ENCODE measurements around the gene SUCLG1.

The SUCLG1 gene

DNA sequence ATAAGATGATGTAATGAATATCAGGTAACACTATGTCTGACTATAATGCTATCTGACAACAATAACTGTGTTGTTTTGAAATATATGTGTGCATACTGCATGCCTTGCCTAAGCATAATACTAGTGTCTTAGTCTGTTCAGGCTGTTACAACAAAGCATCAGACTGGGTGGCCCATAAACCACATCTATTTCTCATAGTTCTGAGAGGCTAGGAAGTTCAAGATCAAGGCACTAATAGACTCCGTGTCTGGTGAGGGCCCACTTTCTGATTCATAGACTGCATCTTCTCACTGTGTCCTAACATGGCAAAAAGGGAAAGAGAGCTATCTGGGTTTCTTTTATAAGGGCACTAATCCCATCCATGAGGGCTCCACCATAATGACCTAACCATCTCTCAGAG, 80.1 kb downstream of the SUCLG1 start:
- DNase-seq: no peak
- TF ChIP-seq POLR2A (IDR thresholded peaks at IDR 0.05; ENCODE audit: low read length): no peak
- TF ChIP-seq GATA1 (IDR thresholded peaks at IDR 0.05; ENCODE audit: low read depth, low read length): no peak

DNA sequence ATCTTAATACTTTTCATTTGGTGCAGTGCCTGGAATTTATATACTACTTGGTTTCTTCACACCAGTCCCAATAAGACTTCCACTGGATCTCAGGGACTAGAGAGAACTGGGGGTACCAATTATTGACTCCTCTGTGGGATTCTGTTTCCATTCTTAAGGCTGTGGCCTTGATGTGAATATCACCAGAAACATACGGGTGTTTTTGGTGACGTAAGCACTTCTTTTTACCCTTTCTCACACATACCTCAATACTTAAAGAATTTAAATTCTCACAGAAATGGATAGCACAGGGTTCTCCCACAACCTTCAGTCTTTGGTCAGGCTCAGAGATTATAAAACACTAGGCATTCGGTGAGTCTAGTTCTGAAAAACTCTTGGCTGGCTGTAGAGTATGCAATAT, 84.1 kb downstream of the SUCLG1 start:
- no peak for TF ChIP-seq GATA1 (IDR thresholded peaks at IDR 0.05; ENCODE audit: low read depth, low read length)
- no peak for DNase-seq

DNA sequence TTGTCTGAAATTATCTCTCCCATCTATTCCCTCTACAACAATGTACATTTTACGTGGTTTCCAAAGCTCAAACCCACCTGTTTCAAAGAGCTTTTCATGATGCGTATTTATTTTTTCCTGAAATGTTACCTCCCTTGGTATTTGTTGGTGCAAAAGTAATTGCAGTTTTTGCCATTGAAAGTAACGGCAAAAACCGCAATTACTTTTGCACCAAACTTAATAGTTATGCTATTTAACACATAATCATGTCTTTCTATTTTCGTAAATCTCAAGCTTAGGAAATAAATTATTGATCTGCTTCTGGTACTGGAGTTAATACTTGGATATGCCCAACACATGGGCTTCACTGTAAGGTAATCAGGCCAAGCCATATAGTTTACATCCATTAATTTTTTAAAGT, 85.2 kb downstream of the SUCLG1 start:
- TF ChIP-seq POLR2A (IDR thresholded peaks at IDR 0.05; ENCODE audit: low read length) (no peak), GATA1 (IDR thresholded peaks at IDR 0.05; ENCODE audit: low read depth, low read length) (no peak)
- DNase-seq: no peak

Data from erythroblast (primary cell).